HCT116 (cell line): ENCODE data around the gene COL20A1. TPM values are rescaled to one million over a fixed set of nuclear protein-coding genes. Genes with fewer than 3 reads are reported as not detected.

Experiments
- ATAC-seq: fragments of 200-7000 bp; cut with Tn5 transposase; 2 replicates; pipeline ENCODE4 v1.9.1; 2020; ENCODE audit warnings: mild to moderate bottlenecking, moderate library complexity
- BruUV-seq: library from RNA; stranded (reverse); fragments of 400-500 nt; replicated peaks from 2 replicates; lab custom pipeline; 2021; lab: Mats Ljungman, UMichigan
- CTCF ChIA-PET: fragments of 300-600 bp; sonication (Branson Sonifier 250); formaldehyde crosslinking; loops from one replicate; lab custom pipeline; 2021; ENCODE audit warnings: antibody characterized with exemption; lab: Charles Lee
- POLR2A ChIA-PET: fragments of 300-600, 350-600 bp; sonication (Branson Sonifier 250); formaldehyde crosslinking; loops from one replicate; lab custom pipeline; 2021; ENCODE audit warnings: antibody characterized with exemption; lab: Charles Lee
- RAD21 ChIA-PET, 2 experiments: fragments of 300-600 bp; sonication (Branson Sonifier 250); formaldehyde crosslinking; loops; one replicate each; lab custom pipeline; 2023; ENCODE audit warnings: low total read pairs in 2 of 2; ENCODE audit not compliant: uncharacterized antibody in 2 of 2, unreplicated experiment in 2 of 2, low non-redundant PET in 1 of 2; lab: Charles Lee
- DNase-seq: peaks from one replicate; pipeline ENCODE4 v3.0.0-alpha.2; 2010; ENCODE audit warnings: low read depth, low spot score
- H2AFZ ChIP-seq: fragments of 200-600 bp; shearing (Covaris generic), sonication (generic); 2 replicates; pipeline ENCODE4 v1.6.1; 2017; ENCODE audit warnings: low read depth, mixed run types, mixed read lengths, antibody characterized with exemption, low read length; ENCODE audit not compliant: poor library complexity, severe bottlenecking
- H3K27ac ChIP-seq: 2 replicates; pipeline ENCODE4 v1.5.1; 2012; ENCODE audit warnings: low read depth, low read length
- H3K27me3 ChIP-seq: fragments of 200-600 bp; sonication (generic); 2 replicates; pipeline ENCODE4 v1.6.1; 2016; ENCODE audit warnings: mixed run types, low read length, mixed read lengths; ENCODE audit not compliant: insufficient read depth
- H3K36me3 ChIP-seq, 2 experiments: fragments of 200-500 bp in 1 of 2; fragments of 200-600 bp in 1 of 2; sonication (Bioruptor generic) in 1 of 2; sonication (generic) in 1 of 2; 2 replicates each; pipeline versions ENCODE4 v1.5.1 to v1.6.1; 2014 to 2016; ENCODE audit warnings: low read length in 2 of 2, inconsistent platforms in 1 of 2, mixed read lengths in 1 of 2, mixed run types in 1 of 2; ENCODE audit not compliant: insufficient read depth in 2 of 2, control insufficient read depth in 1 of 2
- H3K4me1 ChIP-seq, 2 experiments: fragments of 200-600 bp in 1 of 2; sonication (generic) in 1 of 2; 2 replicates each; pipeline versions ENCODE4 v1.5.1 to v1.6.1; 2012 to 2017; ENCODE audit warnings: low read length in 2 of 2, inconsistent platforms in 1 of 2, mild to moderate bottlenecking in 1 of 2, mixed read lengths in 1 of 2, mixed run types in 1 of 2, moderate library complexity in 1 of 2; ENCODE audit not compliant: insufficient read depth in 2 of 2, control insufficient read depth in 1 of 2
- H3K4me2 ChIP-seq: fragments of 200-600 bp; sonication (generic); 2 replicates; pipeline ENCODE4 v1.6.1; 2017; ENCODE audit warnings: mixed run types, low read length, mixed read lengths
- H3K4me3 ChIP-seq, 2 experiments: fragments of 200-600 bp in 1 of 2; sonication (generic) in 1 of 2; replicated peaks in 1 of 2; 2 replicates each; pipeline ENCODE4 v1.5.1; 2011 to 2016; ENCODE audit warnings: low read length in 2 of 2, control low read depth in 1 of 2, low read depth in 1 of 2, mild to moderate bottlenecking in 1 of 2, mixed read lengths in 1 of 2, mixed run types in 1 of 2
- H3K79me2 ChIP-seq: fragments of 200-600 bp; sonication (generic); 2 replicates; pipeline ENCODE4 v1.6.1; 2017; ENCODE audit warnings: mild to moderate bottlenecking, mixed run types, low read length, moderate library complexity, mixed read lengths; ENCODE audit not compliant: insufficient read depth
- H3K9ac ChIP-seq: fragments of 200-600 bp; sonication (generic); 2 replicates; pipeline ENCODE4 v1.6.1; 2016; ENCODE audit warnings: low read length, mixed read lengths
- H3K9me2 ChIP-seq: fragments of 200-600 bp; sonication (generic), shearing (Covaris generic); 2 replicates; pipeline ENCODE4 v1.6.1; 2017; ENCODE audit warnings: mixed run types, mild to moderate bottlenecking, moderate library complexity; ENCODE audit not compliant: insufficient read depth
- H3K9me3 ChIP-seq, 2 experiments: fragments of 200-500 bp in 1 of 2; fragments of 200-600 bp in 1 of 2; sonication (Bioruptor generic) in 1 of 2; sonication (generic) in 1 of 2; 2 replicates each; pipeline ENCODE4 v1.6.1; 2014 to 2017; ENCODE audit warnings: low read length in 2 of 2, mixed read lengths in 2 of 2, inconsistent platforms in 1 of 2, low read depth in 1 of 2, mild to moderate bottlenecking in 1 of 2, mixed run types in 1 of 2, moderate library complexity in 1 of 2; ENCODE audit not compliant: control insufficient read depth in 1 of 2, insufficient read depth in 1 of 2
- H4K20me1 ChIP-seq: fragments of 200-600 bp; sonication (generic), shearing (Covaris generic); 2 replicates; pipeline ENCODE4 v1.6.1; 2017; ENCODE audit warnings: mixed run types, mild to moderate bottlenecking, moderate library complexity; ENCODE audit not compliant: insufficient read depth
- CBX3 ChIP-seq: IDR thresholded peaks from 2 replicates; pipeline ENCODE4 v1.6.1; 2012; ENCODE audit warnings: low read depth
- CEBPB ChIP-seq: IDR thresholded peaks from 2 replicates; pipeline ENCODE4 v1.6.1; 2012; ENCODE audit warnings: low read depth
- EGR1 ChIP-seq: IDR thresholded peaks from 2 replicates; pipeline ENCODE4 v1.6.1; 2012; ENCODE audit warnings: low read depth
- EZH2 ChIP-seq: fragments of 200-600 bp; sonication (generic); IDR thresholded peaks from 2 replicates; pipeline ENCODE4 v1.6.1; 2017; ENCODE audit warnings: antibody characterized with exemption, mixed run types
- EZH2phosphoT487 ChIP-seq: fragments of 200-600 bp; IDR thresholded peaks from 2 replicates; pipeline ENCODE4 v1.6.1; 2018; ENCODE audit warnings: antibody characterized with exemption, borderline replicate concordance
- FOSL1 ChIP-seq: IDR thresholded peaks from 2 replicates; pipeline ENCODE4 v1.6.1; 2012; ENCODE audit warnings: low read depth
- POLR2A ChIP-seq: IDR thresholded peaks from 2 replicates; pipeline ENCODE4 v1.7.0; 2011; ENCODE audit warnings: borderline replicate concordance; ENCODE audit not compliant: insufficient read depth, insufficient read length; ENCODE audit errors: extremely low read depth
- POLR2AphosphoS5 ChIP-seq: IDR thresholded peaks from 2 replicates; pipeline ENCODE4 v1.6.1; 2011; ENCODE audit warnings: mild to moderate bottlenecking, low read depth, low read length, moderate library complexity
- RAD21 ChIP-seq: IDR thresholded peaks from 2 replicates; pipeline ENCODE4 v1.6.1; 2012; ENCODE audit warnings: low read depth, mild to moderate bottlenecking
- SIN3A ChIP-seq: IDR thresholded peaks from 2 replicates; pipeline ENCODE4 v1.6.1; 2012; ENCODE audit warnings: low read depth
- SP1 ChIP-seq: IDR thresholded peaks from 2 replicates; pipeline ENCODE4 v1.6.1; 2012; ENCODE audit warnings: low read depth
- SRF ChIP-seq: IDR thresholded peaks from 2 replicates; pipeline ENCODE4 v1.6.1; 2012; ENCODE audit warnings: low read depth
- YY1 ChIP-seq: IDR thresholded peaks from 2 replicates; pipeline ENCODE4 v1.6.1; 2011; ENCODE audit warnings: low read length, low read depth, moderate library complexity, mild to moderate bottlenecking; ENCODE audit not compliant: insufficient replicate concordance; ENCODE audit errors: extremely low read depth
- ZFX ChIP-seq: fragments of 450-650 bp; IDR thresholded peaks from 2 replicates; pipeline ENCODE4 v1.6.1; 2017
- ZNF274 ChIP-seq: fragments of 200-500 bp; sonication (Bioruptor generic); IDR thresholded peaks from 2 replicates; pipeline ENCODE4 v1.6.1; 2014; ENCODE audit warnings: mild to moderate bottlenecking, low read depth, low read length, inconsistent platforms
- intact Hi-C: fragments of 100-400 bp; cut with micrococcal nuclease; formaldehyde crosslinking; loops from 2 replicates; pipeline ENCODE4 v1.10.0; 2022
- total RNA-seq: library from RNA; stranded (reverse); gene quantifications from one replicate; pipeline ENCODE4 v1.2.1, GENCODE V29; 2021; ENCODE audit not compliant: unreplicated experiment
- TF ChIP-seq, protein P1 (sequence below): IDR thresholded peaks from 2 replicates; pipeline ENCODE4 v1.6.1; 2012
- TF ChIP-seq, protein P2 (sequence below): IDR thresholded peaks from 2 replicates; pipeline ENCODE4 v1.6.1; 2011; ENCODE audit warnings: mild to moderate bottlenecking, low read length, moderate library complexity; ENCODE audit not compliant: insufficient replicate concordance; ENCODE audit errors: extremely low read depth
- TF ChIP-seq, protein P3 (sequence below): IDR thresholded peaks from 2 replicates; pipeline ENCODE4 v1.6.1; 2012
- TF ChIP-seq, protein P4 (sequence below): IDR thresholded peaks from 2 replicates; pipeline ENCODE4 v1.6.1; 2012; ENCODE audit warnings: low read depth

The COL20A1 gene
- total RNA-seq, 1 experiment from 2014 or later = 0.34 TPM

DNA sequence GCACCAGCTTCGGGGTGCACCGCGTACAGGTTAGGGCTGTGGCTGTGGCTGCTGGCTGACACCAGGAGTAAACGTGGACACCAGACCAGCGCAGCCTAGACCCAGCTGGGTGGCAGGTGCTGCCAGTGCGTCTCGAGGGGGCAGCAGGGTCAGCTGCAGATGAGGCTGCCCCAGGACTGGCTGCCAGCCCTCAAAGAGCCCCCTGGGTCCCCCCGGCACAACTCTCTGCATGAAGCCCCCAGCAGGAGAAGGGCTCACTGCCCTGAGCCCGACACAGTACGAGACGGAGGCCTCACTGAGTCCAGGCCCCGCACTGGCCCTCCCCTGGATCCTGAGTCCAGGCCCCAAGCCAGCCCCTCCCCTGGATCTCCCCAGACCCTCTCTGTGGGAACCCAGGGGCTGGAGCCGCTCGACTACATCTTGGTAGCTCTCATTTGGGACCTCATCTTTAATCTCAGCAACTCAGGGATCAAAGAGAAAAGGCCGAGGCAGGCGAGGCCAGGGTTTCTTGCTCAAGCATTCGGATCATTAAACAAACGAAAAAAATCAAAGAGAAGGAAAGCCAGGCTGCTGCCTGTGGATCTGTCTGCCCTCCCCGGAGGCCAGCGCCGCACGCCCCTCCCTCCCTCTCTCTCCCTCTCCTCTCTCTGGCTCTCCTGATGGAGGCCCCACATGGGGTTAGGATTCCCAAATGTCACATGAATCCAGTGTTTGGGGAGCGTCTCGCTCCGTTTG, 31.8 kb upstream of the COL20A1 start:
- H3K27ac ChIP-seq = no peak overlapping the region

More for the DNA sequence above, 31.8 kb upstream of the COL20A1 start:
- intact Hi-C loops = no loop called here
- POLR2A ChIA-PET = no interaction called here
- CTCF ChIA-PET = no interaction called here
- Histone ChIP-seq H3K36me3 (no peaks in the 10 kb centered on the region), H2AFZ (no peak overlapping the region), H3K4me3 (no peak overlapping the region), H3K9ac (no peak overlapping the region), H3K27me3 (no peaks in the 10 kb centered on the region), H4K20me1 (no peaks in the 10 kb centered on the region), H3K4me1 (no peaks in the 10 kb centered on the region), H3K79me2 (no peaks in the 10 kb centered on the region), H3K9me3 (no peaks in the 10 kb centered on the region), H3K9me2 (no peaks in the 10 kb centered on the region), H3K4me2 (no peak overlapping the region)
- RAD21 ChIA-PET = no interaction called here
- BruUV-seq = no TSS peak
- DNase-seq (no peak), ATAC-seq (no peak)
- TF ChIP-seq EZH2 (no peak), CEBPB (no peak), YY1 (no peak), RAD21 (no peak), FOSL1 (no peak), ZNF274 (no peak), EGR1 (no peak), SIN3A (no peak), CBX3 (no peak), EZH2phosphoT487 (no peak), POLR2A (no peak), SP1 (no peak), SRF (no peak), ZFX (no peak), POLR2AphosphoS5 (no peak)
- TF ChIP-seq, protein P1, sequence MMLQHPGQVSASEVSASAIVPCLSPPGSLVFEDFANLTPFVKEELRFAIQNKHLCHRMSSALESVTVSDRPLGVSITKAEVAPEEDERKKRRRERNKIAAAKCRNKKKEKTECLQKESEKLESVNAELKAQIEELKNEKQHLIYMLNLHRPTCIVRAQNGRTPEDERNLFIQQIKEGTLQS = no peak
- TF ChIP-seq, protein P2, sequence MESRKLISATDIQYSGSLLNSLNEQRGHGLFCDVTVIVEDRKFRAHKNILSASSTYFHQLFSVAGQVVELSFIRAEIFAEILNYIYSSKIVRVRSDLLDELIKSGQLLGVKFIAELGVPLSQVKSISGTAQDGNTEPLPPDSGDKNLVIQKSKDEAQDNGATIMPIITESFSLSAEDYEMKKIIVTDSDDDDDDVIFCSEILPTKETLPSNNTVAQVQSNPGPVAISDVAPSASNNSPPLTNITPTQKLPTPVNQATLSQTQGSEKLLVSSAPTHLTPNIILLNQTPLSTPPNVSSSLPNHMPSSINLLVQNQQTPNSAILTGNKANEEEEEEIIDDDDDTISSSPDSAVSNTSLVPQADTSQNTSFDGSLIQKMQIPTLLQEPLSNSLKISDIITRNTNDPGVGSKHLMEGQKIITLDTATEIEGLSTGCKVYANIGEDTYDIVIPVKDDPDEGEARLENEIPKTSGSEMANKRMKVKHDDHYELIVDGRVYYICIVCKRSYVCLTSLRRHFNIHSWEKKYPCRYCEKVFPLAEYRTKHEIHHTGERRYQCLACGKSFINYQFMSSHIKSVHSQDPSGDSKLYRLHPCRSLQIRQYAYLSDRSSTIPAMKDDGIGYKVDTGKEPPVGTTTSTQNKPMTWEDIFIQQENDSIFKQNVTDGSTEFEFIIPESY = no peak
- TF ChIP-seq, protein P3, sequence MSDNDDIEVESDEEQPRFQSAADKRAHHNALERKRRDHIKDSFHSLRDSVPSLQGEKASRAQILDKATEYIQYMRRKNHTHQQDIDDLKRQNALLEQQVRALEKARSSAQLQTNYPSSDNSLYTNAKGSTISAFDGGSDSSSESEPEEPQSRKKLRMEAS = no peak
- TF ChIP-seq, protein P4, sequence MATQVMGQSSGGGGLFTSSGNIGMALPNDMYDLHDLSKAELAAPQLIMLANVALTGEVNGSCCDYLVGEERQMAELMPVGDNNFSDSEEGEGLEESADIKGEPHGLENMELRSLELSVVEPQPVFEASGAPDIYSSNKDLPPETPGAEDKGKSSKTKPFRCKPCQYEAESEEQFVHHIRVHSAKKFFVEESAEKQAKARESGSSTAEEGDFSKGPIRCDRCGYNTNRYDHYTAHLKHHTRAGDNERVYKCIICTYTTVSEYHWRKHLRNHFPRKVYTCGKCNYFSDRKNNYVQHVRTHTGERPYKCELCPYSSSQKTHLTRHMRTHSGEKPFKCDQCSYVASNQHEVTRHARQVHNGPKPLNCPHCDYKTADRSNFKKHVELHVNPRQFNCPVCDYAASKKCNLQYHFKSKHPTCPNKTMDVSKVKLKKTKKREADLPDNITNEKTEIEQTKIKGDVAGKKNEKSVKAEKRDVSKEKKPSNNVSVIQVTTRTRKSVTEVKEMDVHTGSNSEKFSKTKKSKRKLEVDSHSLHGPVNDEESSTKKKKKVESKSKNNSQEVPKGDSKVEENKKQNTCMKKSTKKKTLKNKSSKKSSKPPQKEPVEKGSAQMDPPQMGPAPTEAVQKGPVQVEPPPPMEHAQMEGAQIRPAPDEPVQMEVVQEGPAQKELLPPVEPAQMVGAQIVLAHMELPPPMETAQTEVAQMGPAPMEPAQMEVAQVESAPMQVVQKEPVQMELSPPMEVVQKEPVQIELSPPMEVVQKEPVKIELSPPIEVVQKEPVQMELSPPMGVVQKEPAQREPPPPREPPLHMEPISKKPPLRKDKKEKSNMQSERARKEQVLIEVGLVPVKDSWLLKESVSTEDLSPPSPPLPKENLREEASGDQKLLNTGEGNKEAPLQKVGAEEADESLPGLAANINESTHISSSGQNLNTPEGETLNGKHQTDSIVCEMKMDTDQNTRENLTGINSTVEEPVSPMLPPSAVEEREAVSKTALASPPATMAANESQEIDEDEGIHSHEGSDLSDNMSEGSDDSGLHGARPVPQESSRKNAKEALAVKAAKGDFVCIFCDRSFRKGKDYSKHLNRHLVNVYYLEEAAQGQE = no peak
